K562 (cell line): Measurements from ENCODE around the gene FAM20C.

Experiments used
- MAFK ChIP-seq: IDR thresholded peaks from 2 replicates; pipeline ENCODE4 v1.6.1; 2011; ENCODE audit warnings: low read length, improper control_type of control experiment
- PBX2 ChIP-seq, 2 experiments: IDR thresholded peaks in 1 of 2; conservative IDR thresholded peaks in 1 of 2; 2 replicates each; pipeline ENCODE4 v1.6.1; 2016; ENCODE audit warnings: low read depth in 2 of 2, mild to moderate bottlenecking in 1 of 2, missing compliant biosample characterization in 1 of 2, missing genetic modification characterization in 1 of 2, moderate library complexity in 1 of 2

- TF ChIP-seq PBX2 (CRISPR knock-in tag; IDR thresholded peaks at IDR 0.05; ENCODE audit: low read depth) (no peak), PBX2 (tag; conservative IDR thresholded peaks at IDR 0.05; ENCODE audit: low read depth) (no peak), MAFK (no peak)
Observed at GRCh38 chr7:290554-291372, 98.4 kb downstream of the FAM20C start.
